ENCODE data around the gene G6PC2. TPM values are rescaled to one million over a fixed set of nuclear protein-coding genes. Genes with fewer than 3 reads are reported as not detected.

G6PC2 gene
- total and polyA plus RNA-seq, 2 of the 8 experiments (the other 6 are each of a cell fraction or from before 2014, with no cell fraction given), result not detected

- CTCF ChIA-PET (ENCODE audit: partially characterized antibody), result interaction anchor here (1.3 to 4.8 kb wide), 3 partner anchors 8 to 19 kb away, joined by 4 to 48 read pairs (median 32); no protein-coding TSS in a partner anchor
- WGBS, 2 experiments (ENCODE audit: extremely low coverage in 1 of 2, insufficient coverage in 1 of 2, insufficient read length in 1 of 2, insufficient replicate concordance in 2 of 2, low coverage in 1 of 2, low lambda C conversion rate in 2 of 2, missing lambda C conversion rate in 1 of 2), result 62 to 100% methylated on average over 1 to 4 of the region's 4 CpGs
These were observed 44.4 kb downstream of the G6PC2 start for GRCh38 chr2:168945508-168945907.

More at GRCh38 chr2:168945508-168945907, 44.4 kb downstream of the G6PC2 start:
- H3K79me2 ChIP-seq (ENCODE audit: control insufficient read depth in 1 of 2, insufficient read depth in 2 of 2, low read length in 2 of 2), result no peaks in the 10 kb centered on the region
- H2AK5ac ChIP-seq (ENCODE audit: low read depth, low read length), result no peak overlapping the region
- H3K27me3 ChIP-seq (replicated peaks in 1 of 4; ENCODE audit: control insufficient read depth in 3 of 4, extremely low read depth in 1 of 4, insufficient read depth in 3 of 4, low read length in 3 of 4), result no peaks in the 10 kb centered on the region
- no peak overlapping the region for H3K4me3 ChIP-seq (ENCODE audit: extremely low read depth in 1 of 4, insufficient read depth in 2 of 4, low read depth in 3 of 4, low read length in 4 of 4)
- POLR2A ChIA-PET (ENCODE audit: partially characterized antibody), result no interaction called here
- DNase-seq (ENCODE audit: low read depth in 1 of 2, low spot score in 2 of 2), result no peak
- no peak overlapping the region for H3K9ac ChIP-seq (replicated peaks in 1 of 4; ENCODE audit: extremely low read depth in 1 of 4, low read depth in 3 of 4, low read length in 3 of 4)
- no peak overlapping the region for H3K27ac ChIP-seq (ENCODE audit: low read depth, low read length)
- no peaks in the 10 kb centered on the region for H3K36me3 ChIP-seq (ENCODE audit: control insufficient read depth in 2 of 4, insufficient read depth in 4 of 4, low read length in 3 of 4)
- H3K4me1 ChIP-seq (replicated peaks in 1 of 4; ENCODE audit: control insufficient read depth in 3 of 4, insufficient read depth in 4 of 4, low read length in 3 of 4), result no peaks in the 10 kb centered on the region
- no peak overlapping the region for H3K18ac ChIP-seq (ENCODE audit: extremely low read depth, low read length)
- no peak overlapping the region for H2BK12ac ChIP-seq (ENCODE audit: low read depth, low read length)
- H4K5ac ChIP-seq (ENCODE audit: insufficient read length, low read depth, low read length), result no peak overlapping the region
- no peak overlapping the region for H2BK5ac ChIP-seq (ENCODE audit: low read depth, low read length)
- no peak for FAIRE-seq
- no peaks in the 10 kb centered on the region for H4K20me1 ChIP-seq (replicated peaks in 1 of 2; ENCODE audit: control insufficient read depth in 1 of 2, insufficient read depth in 2 of 2, low read length in 2 of 2)
- H3K4ac ChIP-seq (replicated peaks; ENCODE audit: insufficient read length, low read depth, low read length), result no peak overlapping the region
- H2BK15ac ChIP-seq (ENCODE audit: low read length), result no peak overlapping the region
- H2AFZ ChIP-seq (ENCODE audit: low read length), result no peak overlapping the region
- no peak overlapping the region for H4K8ac ChIP-seq (ENCODE audit: extremely low read depth, insufficient read depth, low read length)
- no peak overlapping the region for H3K56ac ChIP-seq (replicated peaks; ENCODE audit: insufficient read length, low read depth, low read length)
- H2BK120ac ChIP-seq (replicated peaks; ENCODE audit: low read depth, low read length), result no peak overlapping the region
- H2BK20ac ChIP-seq (ENCODE audit: low read length), result no peak overlapping the region
- no peaks in the 10 kb centered on the region for H3K9me3 ChIP-seq (ENCODE audit: insufficient read depth in 2 of 2, low read depth in 1 of 2, low read length in 1 of 2)
- no peaks in the 10 kb centered on the region for H3K79me1 ChIP-seq (ENCODE audit: low read depth, low read length)
- TF ChIP-seq CTBP2 (IDR thresholded peaks at IDR 0.05; ENCODE audit: borderline replicate concordance, insufficient read depth, insufficient read length, low read length) (no peak), KDM1A (IDR thresholded peaks at IDR 0.05; ENCODE audit: borderline replicate concordance, low read length) (no peak), BACH1 (IDR thresholded peaks at IDR 0.05; ENCODE audit: low read length) (no peak), TCF12 (IDR thresholded peaks at IDR 0.05; ENCODE audit: low read depth, low read length) (no peak), JUN (IDR thresholded peaks at IDR 0.05; ENCODE audit: low read depth, low read length) (no peak), GABPA (IDR thresholded peaks at IDR 0.05; ENCODE audit: borderline replicate concordance, insufficient read depth, low read length) (no peak), BCL11A (IDR thresholded peaks at IDR 0.05; ENCODE audit: low read depth in 2 of 2, low read length in 2 of 2) (no peak), TEAD4 (IDR thresholded peaks at IDR 0.05; ENCODE audit: low read depth, low read length) (no peak), SRF (IDR thresholded peaks at IDR 0.05; ENCODE audit: low read depth, low read length) (no peak), HDAC2 (IDR thresholded peaks at IDR 0.05; ENCODE audit: borderline replicate concordance in 1 of 2, low read depth in 2 of 2, low read length in 2 of 2) (no peak), JUND (IDR thresholded peaks at IDR 0.05; ENCODE audit: low read length) (no peak)
- no peak overlapping the region for H3K14ac ChIP-seq (ENCODE audit: insufficient read length)
- H4K91ac ChIP-seq (replicated peaks; ENCODE audit: insufficient read length, low read length), result no peak overlapping the region
- no peak overlapping the region for H3K23ac ChIP-seq (ENCODE audit: insufficient read length)
- H3K4me2 ChIP-seq (ENCODE audit: insufficient read depth in 1 of 2, low read depth in 2 of 2, low read length in 2 of 2), result no peak overlapping the region
- H3K23me2 ChIP-seq (ENCODE audit: low read depth, low read length), result no peaks in the 10 kb centered on the region
